NCI-H128 (cell line): ENCODE results near the gene ATP2A3.

ENCODE experiments used
- DNase-seq: peaks from one replicate; lab custom pipeline; 2025; ENCODE audit not compliant: unreplicated experiment; lab: John Stamatoyannopoulos, UW

Gene ATP2A3

DNA sequence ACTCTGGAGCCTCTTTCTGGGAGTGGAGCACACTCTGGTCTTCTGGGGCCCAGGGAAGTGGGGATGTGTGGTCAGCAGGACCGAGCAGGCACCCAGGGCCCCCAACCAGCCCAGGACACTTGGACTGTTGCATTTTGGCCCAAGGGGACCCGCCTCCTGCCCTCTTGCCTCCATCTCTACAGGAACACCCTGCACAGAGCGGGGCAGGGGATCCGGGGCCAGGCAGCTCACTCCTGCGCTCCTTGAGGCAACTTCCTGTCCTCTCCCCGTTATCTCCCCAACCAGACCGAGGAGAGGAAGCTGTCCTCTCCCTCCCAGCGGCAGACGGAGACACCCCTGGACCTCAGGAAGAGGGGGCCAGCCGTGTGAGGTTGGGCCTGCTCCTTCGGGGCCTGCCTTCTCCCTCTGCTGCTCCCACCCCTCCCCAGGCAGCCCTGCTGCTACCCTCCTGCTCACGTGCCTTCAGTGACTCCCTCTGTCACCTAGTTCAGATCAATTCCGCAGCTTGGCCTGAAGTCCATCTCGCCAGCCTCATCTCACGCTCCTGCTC is 10.0 kb upstream of the ATP2A3 start:
- DNase-seq = no peak

DNA sequence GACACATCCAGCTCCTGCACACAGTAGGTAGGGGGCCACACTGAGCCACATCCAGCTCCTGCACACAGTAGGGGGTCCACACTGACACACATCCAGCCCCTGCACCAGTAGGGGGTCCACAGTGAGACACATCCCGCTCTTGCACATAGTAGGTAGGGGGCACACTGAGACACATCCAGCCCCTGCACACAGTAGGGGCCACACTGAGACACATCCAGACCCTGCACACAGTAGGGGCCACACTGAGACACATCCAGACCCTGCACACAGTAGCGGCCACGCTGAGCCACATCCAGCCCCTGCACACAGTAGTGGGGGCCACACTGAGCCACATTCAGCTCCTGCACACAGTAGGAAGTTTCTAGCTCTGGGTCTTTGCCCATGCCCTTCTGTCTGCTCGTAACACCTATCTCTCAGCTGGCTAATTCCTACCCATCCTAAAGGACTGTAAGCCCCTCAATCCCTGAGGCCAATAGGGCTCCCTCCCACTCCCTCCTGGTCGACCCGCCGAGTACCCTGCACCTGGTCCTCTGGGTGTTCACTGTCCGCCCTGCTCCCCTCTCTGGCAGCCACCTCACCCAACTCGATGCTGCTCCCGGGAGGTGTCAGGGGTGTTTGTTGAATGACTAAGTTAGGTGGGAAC is 9.4 kb upstream of the ATP2A3 start:
- no peak for DNase-seq

DNA sequence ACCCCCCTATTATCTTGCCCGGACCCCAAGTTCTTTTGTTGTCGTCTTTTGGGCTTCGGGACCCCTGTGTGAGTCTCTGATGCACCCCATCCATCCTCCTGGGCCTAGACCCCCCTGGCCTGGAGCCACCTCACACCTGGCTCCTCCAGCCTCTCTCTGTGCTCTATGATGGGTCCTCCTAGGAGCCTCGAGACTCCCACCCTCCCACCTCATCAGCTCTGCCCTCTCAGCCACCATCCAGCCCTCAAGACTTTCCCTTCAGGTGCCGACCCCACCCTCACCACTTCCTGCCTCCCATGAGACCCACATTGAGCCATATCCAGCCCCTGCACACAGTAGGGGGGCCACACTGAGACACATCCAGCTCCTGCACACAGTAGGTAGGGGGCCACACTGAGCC is 8.7 kb upstream of the ATP2A3 start:
- DNase-seq = no peak

DNA sequence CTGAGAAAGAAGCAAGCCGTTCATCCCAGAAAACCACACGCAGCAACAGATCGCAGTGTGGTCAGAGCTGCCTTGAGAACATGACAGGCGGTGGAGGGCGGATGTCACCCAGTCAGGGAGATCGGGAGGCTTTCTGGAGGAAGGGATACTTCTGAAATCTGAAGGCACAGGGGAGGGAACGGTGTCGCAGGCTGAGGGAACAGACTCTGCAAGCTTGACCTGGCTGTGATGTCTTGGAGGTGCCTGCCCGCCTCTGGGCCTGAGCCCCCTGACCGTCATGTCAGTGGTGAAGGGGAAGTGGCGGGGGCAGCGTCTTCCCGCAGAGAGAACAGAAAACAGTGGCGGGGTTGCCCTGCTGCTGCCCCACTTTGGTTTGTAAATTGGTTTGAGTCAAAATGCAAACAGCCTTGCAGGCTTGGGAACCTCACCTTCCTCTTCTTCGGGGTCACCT is 8.1 kb upstream of the ATP2A3 start:
- DNase-seq = no peak

DNA sequence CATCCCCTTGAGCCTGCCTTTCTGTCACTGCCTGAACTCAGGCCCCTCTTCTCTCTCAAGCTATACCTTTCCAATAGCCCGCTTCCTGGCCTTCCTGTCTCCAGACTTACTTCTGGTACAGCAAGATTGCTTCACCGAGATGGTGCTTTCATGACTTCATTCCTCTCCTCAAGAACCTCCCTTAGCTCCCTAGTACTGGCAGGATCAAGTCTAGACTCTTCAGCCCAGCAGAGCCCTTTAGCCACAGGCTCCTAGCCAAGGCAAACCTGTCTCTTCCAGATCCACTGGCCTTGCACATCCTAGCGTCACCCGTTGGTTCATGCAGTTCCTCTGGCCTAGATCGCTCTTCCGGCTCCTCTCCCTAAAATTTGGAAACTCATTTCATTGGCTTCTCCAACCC is 6.4 kb upstream of the ATP2A3 start:
- no peak for DNase-seq

GRCh38 chr17:3969963-3970362 is 5.7 kb upstream of the ATP2A3 start:
- DNase-seq = no peak

- DNase-seq = no peak
These were observed 4.8 kb upstream of the ATP2A3 start for GRCh38 chr17:3968886-3969524.

DNA sequence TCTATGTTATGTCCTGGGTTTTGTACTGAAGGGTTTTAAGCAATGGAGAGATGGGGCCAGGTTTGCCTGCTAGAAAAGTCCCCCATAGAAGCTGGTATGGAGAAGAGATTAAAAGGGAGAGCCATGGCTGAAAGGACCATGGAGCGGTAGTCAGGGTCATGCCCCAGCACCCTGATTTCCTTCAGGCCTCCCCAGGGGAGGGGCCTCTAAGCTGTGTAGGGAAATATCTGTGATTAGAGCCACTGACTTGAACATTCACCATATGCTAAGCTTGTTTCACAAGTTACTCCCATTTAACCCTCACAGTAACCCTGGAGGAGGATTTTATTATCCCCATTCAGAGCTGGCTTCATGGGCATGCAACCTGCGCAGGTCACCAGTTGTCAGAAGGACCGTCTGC is 3.8 kb upstream of the ATP2A3 start:
- DNase-seq = no peak

- no peak for DNase-seq
These were observed 2.6 kb upstream of the ATP2A3 start for GRCh38 chr17:3966720-3967363.

- DNase-seq = no peak
These were observed 1.0 kb upstream of the ATP2A3 start for GRCh38 chr17:3965118-3965800.

- no peak for DNase-seq
These were observed 718 bp downstream of the ATP2A3 start for GRCh38 chr17:3963237-3964201.

DNA sequence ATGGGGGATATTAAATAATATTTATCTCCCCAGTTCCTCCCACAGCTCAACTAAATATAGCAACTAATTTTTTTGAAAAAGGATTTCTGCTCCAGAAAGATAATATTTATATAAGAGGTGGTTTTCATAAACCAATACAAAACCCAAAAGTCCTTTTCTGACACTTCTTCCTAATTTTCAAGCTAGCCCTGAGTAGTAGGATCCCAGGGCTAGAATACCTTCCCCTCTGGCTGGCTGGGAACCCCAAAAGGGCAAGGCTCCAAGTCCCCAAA is 1.3 kb downstream of the ATP2A3 start:
- DNase-seq = no peak

GRCh38 chr17:3962217-3962964 is 1.8 kb downstream of the ATP2A3 start:
- DNase-seq = no peak

- DNase-seq = no peak
These were observed 2.6 kb downstream of the ATP2A3 start for GRCh38 chr17:3961564-3962047.

- no peak for DNase-seq
These were observed 3.5 kb downstream of the ATP2A3 start for GRCh38 chr17:3960764-3961163.

DNA sequence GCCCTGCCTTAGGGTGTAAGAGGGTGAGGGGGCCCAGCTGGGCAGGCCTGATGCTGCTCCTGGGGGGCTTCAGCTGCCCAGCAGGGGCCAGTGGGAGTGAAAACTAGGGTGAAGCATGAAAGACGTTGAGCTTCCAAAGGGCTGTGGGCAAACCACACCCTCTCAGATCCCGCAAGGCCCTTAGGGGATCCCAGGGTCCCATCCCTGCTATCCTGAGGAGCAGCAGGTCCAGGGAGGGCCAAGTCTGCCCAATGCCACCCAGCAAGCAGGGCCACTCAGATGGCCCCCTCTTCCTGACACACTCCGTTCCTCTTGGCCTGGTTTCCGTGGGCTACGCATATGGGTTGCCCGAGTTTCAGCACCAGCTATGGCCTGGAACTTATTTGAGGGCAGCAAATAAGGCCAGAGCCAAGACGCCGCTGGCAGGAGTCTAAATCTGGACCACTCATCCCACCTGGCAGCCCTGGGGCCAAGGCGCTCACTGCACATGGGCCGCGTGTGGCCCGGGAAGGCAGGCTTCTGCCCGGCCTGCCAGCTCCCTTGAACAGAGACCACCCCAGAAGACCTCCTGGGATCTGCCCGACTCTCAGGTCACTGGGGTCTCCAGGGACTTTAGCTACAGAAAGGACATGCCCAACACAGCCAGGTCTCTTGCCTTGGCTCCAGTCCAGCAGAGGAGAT is 4.2 kb downstream of the ATP2A3 start:
- DNase-seq = no peak

GRCh38 chr17:3959295-3959899 is 4.8 kb downstream of the ATP2A3 start:
- DNase-seq = no peak

DNA sequence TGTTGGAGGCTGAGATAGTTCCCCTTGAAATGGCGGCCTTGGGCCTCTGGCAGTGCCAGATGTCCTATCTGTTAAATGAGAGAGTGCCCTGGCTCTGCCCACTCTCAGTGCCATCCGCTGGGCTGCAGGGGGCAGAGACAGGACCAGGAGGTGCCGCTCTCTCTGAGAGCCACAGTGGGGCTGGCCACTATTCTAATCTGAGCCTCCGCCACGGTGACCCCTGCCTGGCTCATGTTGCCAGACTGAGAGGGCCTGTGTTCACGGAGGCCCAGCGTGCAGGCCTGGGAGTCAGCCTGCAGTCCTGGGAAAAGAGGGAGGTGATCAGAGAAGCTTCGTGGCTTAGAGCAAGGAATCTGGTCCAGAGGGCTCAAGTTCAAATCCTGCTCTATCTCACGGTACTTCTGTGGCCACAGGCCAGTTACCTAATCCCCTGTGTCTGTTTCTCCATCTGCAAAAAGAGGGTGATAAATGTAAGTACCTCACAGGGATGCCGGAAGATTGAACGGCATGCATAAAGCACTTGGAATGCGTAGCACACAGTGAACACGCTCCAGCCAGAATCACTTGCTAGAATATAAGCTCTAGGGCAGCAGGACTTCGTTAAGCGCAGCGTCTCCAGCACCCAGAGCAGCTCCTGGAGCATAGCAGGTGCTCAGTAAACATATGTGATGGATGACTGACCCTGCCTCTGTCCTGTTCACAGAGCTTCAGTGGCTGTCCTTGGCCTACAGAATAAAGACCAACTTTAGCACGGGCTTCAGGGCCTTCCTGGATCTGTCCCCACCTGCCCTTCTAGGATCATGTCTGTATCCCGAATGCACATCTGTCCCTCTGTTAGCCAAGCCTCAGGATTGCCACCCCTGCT is 6.3 kb downstream of the ATP2A3 start:
- DNase-seq = no peak
